ENCODE measurements around the gene HOXB9. TPM values are rescaled to one million over a fixed set of nuclear protein-coding genes. Genes with fewer than 3 reads are reported as not detected.

HOXB9 gene
- total RNA-seq, 2 experiments from 2014 or later, result not detected

- Histone ChIP-seq H3K79me2 (ENCODE audit: insufficient read depth, low read depth, low read length) (no peaks in the 10 kb centered on the region), H3K36me3 (ENCODE audit: insufficient read depth, low read length) (no peaks in the 10 kb centered on the region), H4K20me1 (ENCODE audit: insufficient read depth, low read length) (no peaks in the 10 kb centered on the region), H3K4me1 (ENCODE audit: insufficient read depth, low read length, poor library complexity, severe bottlenecking) (peaks cover 6% of the 10 kb centered on the region), H3K4me2 (ENCODE audit: low read length) (0 out of 2 replicates have a peak overlapping the region, but pooled peaks have one; percentile 35), H3K4me3 (ENCODE audit: low read depth, low read length, poor library complexity, severe bottlenecking) (no peak overlapping the region), H3K9me3 (ENCODE audit: low read length) (no peaks in the 10 kb centered on the region), H3K27ac (ENCODE audit: low read depth, low read length, poor library complexity, severe bottlenecking) (no peak overlapping the region), H3K9me2 (ENCODE audit: insufficient read depth, low read length) (no peaks in the 10 kb centered on the region), H2AFZ (ENCODE audit: low read length) (no peak overlapping the region; the same call in 1 of the 2 replicates)
- TF ChIP-seq CTCF (conservative IDR thresholded peaks at IDR 0.05; ENCODE audit: low read length) (peak; percentile 85), EZH2phosphoT487 (IDR thresholded peaks at IDR 0.05; ENCODE audit: borderline replicate concordance, low read depth, low read length) (no peak)
- DNase-seq (ENCODE audit: low spot score), result peak; percentile 78
- no TSS peak for BruUV-seq (replicated peaks)
- ChIA-PET CTCF (ENCODE audit: unreplicated experiment) (no interaction called here), POLR2A (no interaction called here)
- intact Hi-C loops (cut with micrococcal nuclease; ENCODE audit: unreplicated experiment), result loop anchor here (1.0 to 10.0 kb wide), 2 partner anchors 258 to 329 kb away; no protein-coding TSS in a partner anchor
These were observed 32.2 kb downstream of the HOXB9 start for GRCh38 chr17:48593840-48594537.

GRCh38 chr17:48593126-48593829 is 32.9 kb downstream of the HOXB9 start, which contains the start of gene HOXB5:
Gene HOXB5, minus strand, starts transcription at chr17:48593779. Its CDS starts 97 bp downstream, at chr17:48593682.
- H3K9me2 ChIP-seq (ENCODE audit: insufficient read depth, low read length), result no peaks in the 10 kb centered on the region
- intact Hi-C loops (cut with micrococcal nuclease; ENCODE audit: unreplicated experiment), result loop anchor here (10.0 kb wide), 1 partner anchor 328 kb away; no protein-coding TSS in a partner anchor
- H4K20me1 ChIP-seq (ENCODE audit: insufficient read depth, low read length), result no peaks in the 10 kb centered on the region
- peaks cover 6% of the 10 kb centered on the region for H3K4me1 ChIP-seq (ENCODE audit: insufficient read depth, low read length, poor library complexity, severe bottlenecking)
- no peak within 1 kb of the TSS for H3K27ac ChIP-seq (ENCODE audit: low read depth, low read length, poor library complexity, severe bottlenecking)
- H3K4me3 ChIP-seq (ENCODE audit: low read depth, low read length, poor library complexity, severe bottlenecking), result no peak within 1 kb of the TSS
- H3K79me2 ChIP-seq (ENCODE audit: insufficient read depth, low read depth, low read length), result no peaks in the 10 kb centered on the region
- peak within 1 kb of the TSS; percentile 35; the same call in 1 of the 2 replicates for H3K4me2 ChIP-seq (ENCODE audit: low read length)
- BruUV-seq (replicated peaks), result no TSS peak
- H3K36me3 ChIP-seq (ENCODE audit: insufficient read depth, low read length), result no peaks in the 10 kb centered on the region
- no peak for TF ChIP-seq CTCF (conservative IDR thresholded peaks at IDR 0.05; ENCODE audit: low read length)
- TF ChIP-seq EZH2phosphoT487 (IDR thresholded peaks at IDR 0.05; ENCODE audit: borderline replicate concordance, low read depth, low read length), result no peak
- no peaks in the 10 kb centered on the region for H3K9me3 ChIP-seq (ENCODE audit: low read length)
- ChIA-PET CTCF (ENCODE audit: unreplicated experiment) (interaction anchor here (1.1 kb wide), 1 partner anchor 243 kb away, joined by 3 read pairs; no protein-coding TSS in a partner anchor), POLR2A (no interaction called here)
- no peak for DNase-seq (ENCODE audit: low spot score)
- no peak within 1 kb of the TSS; the same call in 1 of the 2 replicates for H2AFZ ChIP-seq (ENCODE audit: low read length)
